CD4-positive, alpha-beta T cell (primary cell): Measurements from ENCODE around the gene EZR. TPM values are rescaled to one million over a fixed set of nuclear protein-coding genes. Genes with fewer than 3 reads are reported as not detected.

Experiments used
- ATAC-seq: fragments of 200-7000 bp; cut with Tn5 transposase; one replicate; pipeline ENCODE4 v1.10.0; 2022; ENCODE audit warnings: mild to moderate bottlenecking; ENCODE audit not compliant: poor library complexity
- CTCF ChIA-PET: fragments of 350-600 bp; sonication (Branson Sonifier 250); formaldehyde crosslinking; loops from one replicate; lab custom pipeline; 2021; ENCODE audit warnings: antibody characterized with exemption, inconsistent platforms; lab: Charles Lee
- POLR2A ChIA-PET: fragments of 350-600 bp; sonication (Branson Sonifier 250); formaldehyde crosslinking; loops from one replicate; lab custom pipeline; 2021; ENCODE audit warnings: antibody characterized with exemption, inconsistent platforms; lab: Charles Lee
- DNase-seq, 14 experiments: peaks; one replicate each; pipeline ENCODE4 v3.0.0-alpha.2; 2013 to 2020; ENCODE audit warnings: mixed read lengths in 2 of 14
- H3K27ac ChIP-seq, 2 donors: one replicate each; pipeline versions ENCODE4 v1.5.1 to v1.7.0; 2013; ENCODE audit warnings: low read length in 2 of 2, low read depth in 1 of 2, mild to moderate bottlenecking in 1 of 2
- H3K27me3 ChIP-seq, 2 experiments: 1 replicate in 1 of 2; 2 replicates in 1 of 2; pipeline versions ENCODE4 v1.6.1 to v1.7.0; 2013; ENCODE audit warnings: low read length in 2 of 2, control low read depth in 1 of 2, mild to moderate bottlenecking in 1 of 2, moderate library complexity in 1 of 2; ENCODE audit not compliant: insufficient read depth in 2 of 2, control insufficient read depth in 1 of 2
- H3K36me3 ChIP-seq: one replicate; pipeline ENCODE4 v1.6.1; 2013; ENCODE audit warnings: low read length, control low read depth; ENCODE audit not compliant: insufficient read depth
- H3K4me1 ChIP-seq: one replicate; pipeline ENCODE4 v1.6.1; 2013; ENCODE audit warnings: low read length, control low read depth; ENCODE audit not compliant: insufficient read depth
- H3K4me3 ChIP-seq: one replicate; pipeline ENCODE4 v1.5.1; 2013; ENCODE audit warnings: mild to moderate bottlenecking, low read length, moderate library complexity
- H3K9me3 ChIP-seq, 2 experiments: 1 replicate in 1 of 2; 2 replicates in 1 of 2; pipeline versions ENCODE4 v1.6.1 to v1.7.0; 2013; ENCODE audit warnings: low read length in 2 of 2, mild to moderate bottlenecking in 2 of 2, control low read depth in 1 of 2, moderate library complexity in 1 of 2; ENCODE audit not compliant: control insufficient read depth in 1 of 2, insufficient read depth in 1 of 2
- H3K27ac Mint-ChIP-seq: one replicate; pipeline ENCODE4 v1.8.0; 2020; ENCODE audit warnings: mixed read lengths
- H3K27me3 Mint-ChIP-seq: one replicate; pipeline ENCODE4 v1.8.0; 2021; ENCODE audit warnings: mixed read lengths
- H3K36me3 Mint-ChIP-seq: one replicate; pipeline ENCODE4 v1.8.0; 2021; ENCODE audit warnings: low read depth, mixed read lengths
- H3K4me1 Mint-ChIP-seq: one replicate; pipeline ENCODE4 v1.8.0; 2021; ENCODE audit warnings: low read depth, mixed read lengths
- H3K4me3 Mint-ChIP-seq: one replicate; pipeline ENCODE4 v1.8.0; 2020; ENCODE audit warnings: mild to moderate bottlenecking, mixed read lengths
- H3K9me3 Mint-ChIP-seq: one replicate; pipeline ENCODE4 v1.8.0; 2020; ENCODE audit warnings: mixed read lengths
- CTCF ChIP-seq: fragments of 200-600 bp; IDR thresholded peaks from one replicate; pipeline ENCODE4 v1.8.0; 2022; ENCODE audit warnings: antibody characterized with exemption, mild to moderate bottlenecking
- intact Hi-C, 2 experiments: fragments of 100-400 bp; cut with DNase I in 1 of 2; cut with micrococcal nuclease in 1 of 2; formaldehyde crosslinking; loops; one replicate each; pipeline versions ENCODE4 v1.15.1 to v1.9.0; 2023 to 2025; cut with DNase I, micrococcal nuclease
- total RNA-seq, 174 experiments: library from RNA in 2 of 174; stranded (reverse) in 2 of 174; gene quantifications; one replicate each; pipeline ENCODE4 v1.2.3 and lab custom pipeline; 2021 to 2026

Gene EZR
- total RNA-seq, 2 experiments from 2014 or later: 434 to 449 TPM

- ChIA-PET POLR2A (interaction anchor here (0.7 to 5.6 kb wide), 16 partner anchors 9 to 208 kb away, joined by 3 to 214 read pairs (median 4); partner anchors contain the start of gene EZR), CTCF (interaction anchor here (1.1 to 2.5 kb wide), 3 partner anchors 13 to 40 kb away, joined by 3 to 16 read pairs (median 8); no protein-coding TSS in a partner anchor)
- H3K4me1 Mint-ChIP-seq: peaks cover 24% of the 10 kb centered on the region
- H3K4me3 Mint-ChIP-seq: no peak overlapping the region
- DNase-seq (peak in 6 of 14 experiments; percentile 5 to 80 (median 57)), ATAC-seq (peak; percentile 13)
- no peaks in the 10 kb centered on the region for H3K27me3 ChIP-seq
- H3K4me1 ChIP-seq: peaks cover 64% of the 10 kb centered on the region
- peak overlapping the region; percentile 86 to 97 for H3K27ac ChIP-seq
- intact Hi-C loops: loop anchor here (1.0 to 5.0 kb wide), 3 partner anchors 10 to 202 kb away; partner anchors contain the start of gene SYTL3 (in 1 of the 2)
- H3K9me3 Mint-ChIP-seq: no peaks in the 10 kb centered on the region
- peak overlapping the region; percentile 53 for H3K4me3 ChIP-seq
- H3K36me3 Mint-ChIP-seq: no peaks in the 10 kb centered on the region
- H3K27ac Mint-ChIP-seq: no peak overlapping the region
- H3K27me3 Mint-ChIP-seq: no peaks in the 10 kb centered on the region
- no peaks in the 10 kb centered on the region for H3K9me3 ChIP-seq
- no peaks in the 10 kb centered on the region for H3K36me3 ChIP-seq
- TF ChIP-seq CTCF: no peak
These were observed 35.3 kb upstream of the EZR start for GRCh38 chr6:158854214-158855101.

GRCh38 chr6:158853880-158854213 lies 34.7 kb upstream of the EZR start:
- ATAC-seq: no peak

More at GRCh38 chr6:158853880-158854213, 34.7 kb upstream of the EZR start:
- Mint-ChIP-seq H3K27me3 (no peaks in the 10 kb centered on the region), H3K4me1 (peaks cover 27% of the 10 kb centered on the region), H3K9me3 (no peaks in the 10 kb centered on the region), H3K36me3 (no peaks in the 10 kb centered on the region), H3K27ac (no peak overlapping the region), H3K4me3 (no peak overlapping the region)
- Histone ChIP-seq H3K27ac (peak overlapping the region; percentile 86 to 97), H3K4me3 (peak overlapping the region; percentile 53), H3K9me3 (no peaks in the 10 kb centered on the region), H3K27me3 (no peaks in the 10 kb centered on the region), H3K36me3 (no peaks in the 10 kb centered on the region), H3K4me1 (peaks cover 67% of the 10 kb centered on the region)
- CTCF ChIA-PET: interaction anchor here (1.0 to 2.5 kb wide), 5 partner anchors 14 to 60 kb away, joined by 3 to 16 read pairs (median 4); no protein-coding TSS in a partner anchor
- no peak for TF ChIP-seq CTCF
- intact Hi-C loops: loop anchor here (1.0 to 5.0 kb wide), 3 partner anchors 15 to 202 kb away; partner anchors contain the start of gene SYTL3 (in 1 of the 2)
- no peak for DNase-seq
- POLR2A ChIA-PET: interaction anchor here (0.7 to 5.6 kb wide), 18 partner anchors 10 to 209 kb away, joined by 3 to 214 read pairs (median 4); partner anchors contain the start of gene EZR
